IPS-NIHi11 (cell line): ENCODE measurements around the gene ADIPOR2.
"Not testable (repeated sequence)": the region's sequence is repeated elsewhere in the genome, so short reads cannot be mapped to it uniquely, and the experiment has no call there.

Experiments used
- DNase-seq: peaks from one replicate; pipeline ENCODE4 v3.0.0; 2012; ENCODE audit warnings: mixed read lengths, low spot score

ADIPOR2 gene

GRCh38 chr12:1703771-1704722 lies 13.2 kb downstream of the ADIPOR2 start:
- DNase-seq = no peak

- DNase-seq = no peak
Observed at GRCh38 chr12:1705774-1706631, 15.1 kb downstream of the ADIPOR2 start.

- DNase-seq = no peak
Observed at GRCh38 chr12:1706632-1706980, 15.7 kb downstream of the ADIPOR2 start.

GRCh38 chr12:1707051-1707450 lies 16.2 kb downstream of the ADIPOR2 start:
- no peak for DNase-seq

- DNase-seq = not testable (repeated sequence)
Observed at GRCh38 chr12:1709968-1710367, 19.1 kb downstream of the ADIPOR2 start.

- DNase-seq = not testable (repeated sequence)
Observed at GRCh38 chr12:1710870-1711269, 20.0 kb downstream of the ADIPOR2 start.

- DNase-seq = not testable (repeated sequence)
Observed at GRCh38 chr12:1711536-1712211, 20.8 kb downstream of the ADIPOR2 start.

GRCh38 chr12:1712305-1712704 lies 21.4 kb downstream of the ADIPOR2 start:
- DNase-seq = not testable (repeated sequence)

GRCh38 chr12:1712852-1713251 lies 22.0 kb downstream of the ADIPOR2 start:
- not testable (repeated sequence) for DNase-seq

- not testable (repeated sequence) for DNase-seq
Observed at GRCh38 chr12:1713783-1714348, 23.0 kb downstream of the ADIPOR2 start.

GRCh38 chr12:1715459-1715858 lies 24.6 kb downstream of the ADIPOR2 start:
- DNase-seq = not testable (repeated sequence)

GRCh38 chr12:1716215-1716862 lies 25.5 kb downstream of the ADIPOR2 start:
- no peak for DNase-seq

- DNase-seq = no peak
Observed at GRCh38 chr12:1716911-1717310, 26.0 kb downstream of the ADIPOR2 start.

- no peak for DNase-seq
Observed at GRCh38 chr12:1719139-1719538, 28.3 kb downstream of the ADIPOR2 start.

- DNase-seq = no peak
Observed at GRCh38 chr12:1720494-1720893, 29.6 kb downstream of the ADIPOR2 start.

- no peak for DNase-seq
Observed at GRCh38 chr12:1723721-1724120, 32.9 kb downstream of the ADIPOR2 start.

- no peak for DNase-seq
Observed at GRCh38 chr12:1724250-1724649, 33.4 kb downstream of the ADIPOR2 start.

GRCh38 chr12:1726753-1727152 lies 35.9 kb downstream of the ADIPOR2 start:
- no peak for DNase-seq

GRCh38 chr12:1728824-1729223 lies 38.0 kb downstream of the ADIPOR2 start:
- no peak for DNase-seq

GRCh38 chr12:1731019-1731687 lies 40.3 kb downstream of the ADIPOR2 start:
- DNase-seq = no peak

GRCh38 chr12:1731688-1732078 lies 40.8 kb downstream of the ADIPOR2 start:
- DNase-seq = not testable (repeated sequence)
